Effector memory CD8-positive, alpha-beta T cell (primary cell): ENCODE results near the gene MAPK1.
"Not testable (repeated sequence)": the region's sequence is repeated elsewhere in the genome, so short reads cannot be mapped to it uniquely, and the experiment has no call there.

Experiments
- ATAC-seq: fragments of 150-1000 bp; cut with Tn5 transposase; replicated peaks from 2 replicates; pipeline ENCODE4 v1.10.0; 2021; ENCODE audit warnings: mild to moderate bottlenecking, moderate library complexity
- DNase-seq, 3 experiments: peaks; one replicate each; pipeline ENCODE4 v3.0.0; 2021
- H3K27ac Mint-ChIP-seq, 2 donors: one replicate each; pipeline ENCODE4 v1.8.0; 2022; ENCODE audit warnings: mild to moderate bottlenecking in 2 of 2, mixed read lengths in 2 of 2, moderate library complexity in 2 of 2
- H3K27me3 Mint-ChIP-seq, 2 donors: one replicate each; pipeline ENCODE4 v1.8.0; 2022; ENCODE audit warnings: mixed read lengths in 2 of 2
- H3K36me3 Mint-ChIP-seq: one replicate; pipeline ENCODE4 v1.8.0; 2022; ENCODE audit warnings: mild to moderate bottlenecking, moderate library complexity, mixed read lengths; ENCODE audit not compliant: insufficient read depth
- H3K4me1 Mint-ChIP-seq, 2 donors: one replicate each; pipeline ENCODE4 v1.8.0; 2022; ENCODE audit warnings: low read depth in 2 of 2, mixed read lengths in 2 of 2
- H3K4me3 Mint-ChIP-seq, 2 donors: one replicate each; pipeline ENCODE4 v1.8.0; 2022; ENCODE audit warnings: mild to moderate bottlenecking in 2 of 2, mixed read lengths in 2 of 2, moderate library complexity in 2 of 2
- H3K9me3 Mint-ChIP-seq, 2 donors: one replicate each; pipeline ENCODE4 v1.8.0; 2022; ENCODE audit warnings: mixed read lengths in 2 of 2
- total RNA-seq, 9 experiments: gene quantifications; one replicate each; lab custom pipeline; 2026; lab: John Stamatoyannopoulos, UW

Gene MAPK1
- total RNA-seq, result 153 to 378 (median 307) reads per million in 9 experiments

DNA sequence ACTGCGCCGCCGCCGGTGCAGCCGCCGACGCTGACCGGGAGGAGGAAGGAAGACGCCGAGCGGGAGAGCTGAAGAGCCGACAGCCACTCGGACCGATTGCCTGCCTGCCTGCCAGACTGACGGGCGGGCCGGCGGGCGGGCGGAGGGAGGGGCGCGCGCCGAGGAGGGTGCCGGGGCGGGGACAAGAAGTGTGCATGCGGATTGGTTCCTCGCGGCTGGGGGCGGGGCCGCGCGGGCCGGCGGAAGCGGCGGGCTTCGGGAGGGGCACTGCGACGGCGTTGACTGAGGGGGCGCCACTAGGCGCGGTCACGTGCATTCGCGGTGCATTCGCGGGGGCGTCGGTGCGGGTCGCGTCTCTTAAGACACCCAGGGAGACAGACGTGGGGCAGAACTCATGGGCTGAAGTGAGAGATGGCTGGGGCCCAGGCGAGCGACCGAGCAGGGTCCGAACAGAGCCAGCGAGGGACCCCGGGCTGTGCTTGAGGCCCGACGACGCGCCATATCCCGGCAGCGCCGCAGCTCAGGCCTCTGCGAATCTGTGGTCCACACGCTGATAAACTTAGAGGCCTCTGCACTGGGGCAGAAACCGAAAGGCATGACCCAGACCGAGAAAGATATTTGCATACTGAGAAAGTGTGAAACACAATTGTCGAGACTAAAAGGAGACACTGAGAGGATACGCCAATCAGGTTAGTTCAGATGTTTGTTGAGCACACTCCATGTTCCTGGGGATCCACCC lies at the start of gene MAPK1:
MAPK1 (minus strand) TSS at position 118 of the 739 bp plus-strand sequence. CDS start 205 bp downstream, outside the sequence.
- Mint-ChIP-seq H3K9me3 (no peaks in the 10 kb centered on the region), H3K4me1 (peaks cover 37 to 49% of the 10 kb centered on the region in 2 donors), H3K36me3 (peaks cover 2% of the 10 kb centered on the region), H3K4me3 (peak within 1 kb of the TSS; percentile 94 to 99), H3K27me3 (no peaks in the 10 kb centered on the region), H3K27ac (peak within 1 kb of the TSS; percentile 91 to 98)
- DNase-seq, result peak; percentile 90 to 94 (median 94)
- peak; percentile 88 for ATAC-seq

- Mint-ChIP-seq H3K27me3 (no peaks in the 10 kb centered on the region), H3K9me3 (no peaks in the 10 kb centered on the region), H3K36me3 (no peaks in the 10 kb centered on the region), H3K27ac (no peak overlapping the region), H3K4me1 (no peaks in the 10 kb centered on the region), H3K4me3 (no peak overlapping the region)
- no peak for DNase-seq
- ATAC-seq, result no peak
Observed at GRCh38 chr22:21916309-21916918, 49.0 kb upstream of the MAPK1 start.

GRCh38 chr22:21915624-21916308 lies 48.3 kb upstream of the MAPK1 start:
- H3K36me3 Mint-ChIP-seq, result no peaks in the 10 kb centered on the region
- H3K4me3 Mint-ChIP-seq, result no peak overlapping the region
- H3K4me1 Mint-ChIP-seq, result no peaks in the 10 kb centered on the region
- no peak overlapping the region for H3K27ac Mint-ChIP-seq
- no peaks in the 10 kb centered on the region for H3K9me3 Mint-ChIP-seq
- ATAC-seq (no peak), DNase-seq (no peak)
- H3K27me3 Mint-ChIP-seq, result no peaks in the 10 kb centered on the region

GRCh38 chr22:21914033-21914642 lies 46.7 kb upstream of the MAPK1 start:
- H3K36me3 Mint-ChIP-seq, H3K4me1 Mint-ChIP-seq, H3K27ac Mint-ChIP-seq, H3K9me3 Mint-ChIP-seq, ATAC-seq, H3K4me3 Mint-ChIP-seq, H3K27me3 Mint-ChIP-seq, DNase-seq: not testable (repeated sequence)

DNA sequence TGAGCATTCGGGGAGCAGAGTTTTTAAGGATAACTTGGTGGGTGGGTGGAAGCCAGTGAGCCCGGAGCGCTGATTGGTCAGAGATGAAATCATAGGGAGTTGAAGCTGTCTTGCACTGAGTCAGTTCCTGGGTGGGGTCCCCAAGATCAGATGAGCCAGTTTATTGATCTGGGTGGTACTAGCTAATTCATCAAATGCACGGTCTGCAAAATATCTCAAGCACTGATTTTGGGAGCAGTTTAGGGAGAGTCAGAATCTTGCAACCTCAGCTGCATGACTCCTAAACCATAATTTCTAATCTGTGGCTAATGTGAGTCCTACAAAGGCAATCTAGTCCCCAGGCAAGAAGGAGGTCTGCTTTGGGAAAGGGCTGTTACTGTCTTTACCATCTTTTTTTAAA lies 42.9 kb upstream of the MAPK1 start:
- H3K27me3 Mint-ChIP-seq, H3K9me3 Mint-ChIP-seq, H3K4me3 Mint-ChIP-seq, ATAC-seq, H3K27ac Mint-ChIP-seq, H3K4me1 Mint-ChIP-seq, DNase-seq, H3K36me3 Mint-ChIP-seq: not testable (repeated sequence)

DNA sequence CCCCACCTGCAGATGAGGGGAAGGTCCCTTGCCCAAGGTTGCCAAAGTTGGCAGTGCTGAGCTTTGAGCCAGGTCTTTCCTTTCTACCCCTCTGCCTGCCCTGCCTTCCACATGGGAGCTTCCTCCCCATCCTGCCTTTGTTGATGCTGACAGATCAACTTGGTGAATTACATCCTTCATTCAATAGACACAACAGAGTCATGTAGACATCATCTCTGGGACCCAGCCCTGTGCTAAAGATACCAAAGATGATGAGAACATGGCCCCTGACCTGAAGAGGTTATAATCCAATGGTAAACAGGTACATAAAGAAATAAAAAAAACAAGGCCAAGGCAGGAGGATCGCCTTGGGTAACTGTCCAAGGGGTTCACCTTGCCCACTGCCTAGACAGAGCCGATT lies 42.4 kb upstream of the MAPK1 start:
- H3K36me3 Mint-ChIP-seq, result no peaks in the 10 kb centered on the region
- H3K27me3 Mint-ChIP-seq, result peaks cover 0 to 6% of the 10 kb centered on the region in 2 donors

DNA sequence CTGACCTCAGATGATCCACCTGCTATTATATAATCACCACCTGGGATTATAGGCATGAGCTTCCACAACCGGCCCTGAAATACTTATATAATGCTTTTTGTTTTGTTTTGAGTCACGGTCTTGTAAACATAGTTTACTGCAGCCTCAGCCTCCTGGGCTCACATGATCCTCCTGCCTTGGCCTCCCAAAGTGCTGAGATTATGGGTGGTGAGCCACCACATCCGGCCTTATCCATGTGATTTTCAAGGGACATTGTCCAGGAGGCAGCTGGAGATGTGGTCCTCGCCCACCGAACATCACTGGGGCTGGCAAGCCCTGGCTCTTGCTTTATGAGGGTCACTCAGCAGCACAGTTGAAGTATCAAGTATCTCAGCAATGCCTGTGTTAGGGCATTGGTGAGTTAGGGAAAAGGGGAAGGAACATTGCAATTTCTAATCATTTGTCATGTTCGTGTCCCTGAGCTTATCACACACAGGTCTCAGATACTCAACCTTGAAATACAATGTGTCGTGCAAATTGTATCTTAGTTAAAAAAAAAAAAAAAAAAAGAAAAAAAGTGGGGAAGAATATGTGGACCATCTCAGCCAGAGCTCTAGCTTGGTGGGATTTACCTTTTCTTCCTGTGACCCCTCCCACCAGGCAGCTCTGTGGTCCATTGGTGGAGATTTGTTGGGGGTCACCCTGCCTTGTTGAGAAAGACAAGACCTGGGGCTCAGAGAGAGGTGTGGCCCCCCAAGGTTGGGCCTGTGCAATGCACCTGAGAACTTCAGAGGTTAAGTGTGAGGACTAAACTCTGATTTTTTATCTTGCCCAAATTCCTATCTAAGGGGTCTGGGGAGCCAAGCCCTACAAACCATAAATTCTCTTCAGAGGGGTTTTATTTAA lies 40.4 kb upstream of the MAPK1 start:
- H3K27me3 Mint-ChIP-seq, result peaks cover 0 to 6% of the 10 kb centered on the region in 2 donors
- no peak overlapping the region for H3K27ac Mint-ChIP-seq
- ATAC-seq (no peak), DNase-seq (no peak)
- H3K9me3 Mint-ChIP-seq, result no peaks in the 10 kb centered on the region
- no peak overlapping the region for H3K4me3 Mint-ChIP-seq
- no peaks in the 10 kb centered on the region for H3K36me3 Mint-ChIP-seq
- no peaks in the 10 kb centered on the region for H3K4me1 Mint-ChIP-seq

More for the DNA sequence above, 42.4 kb upstream of the MAPK1 start:
- no peaks in the 10 kb centered on the region for H3K9me3 Mint-ChIP-seq
- no peak overlapping the region for H3K27ac Mint-ChIP-seq
- no peaks in the 10 kb centered on the region for H3K4me1 Mint-ChIP-seq
- ATAC-seq, result no peak
- DNase-seq, result no peak
- H3K4me3 Mint-ChIP-seq, result no peak overlapping the region

DNA sequence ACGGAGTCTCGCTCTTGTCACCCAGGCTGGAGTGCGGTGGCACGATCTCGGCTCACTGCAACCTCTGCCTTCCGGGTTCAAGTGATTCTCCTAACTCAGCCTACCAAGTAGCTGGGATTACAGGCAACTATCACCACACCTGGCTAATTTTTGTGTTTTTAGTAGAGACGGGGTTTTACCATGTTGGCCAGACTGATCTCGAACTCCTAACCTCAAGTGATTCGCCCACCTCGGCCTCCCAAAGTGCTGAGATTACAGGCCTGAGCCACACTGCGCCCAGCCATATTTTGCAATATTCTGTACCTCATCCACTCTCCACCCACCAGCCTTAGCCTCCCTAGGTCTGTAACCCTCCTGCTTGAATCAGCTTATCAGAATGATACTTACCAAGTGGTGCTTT lies 37.8 kb upstream of the MAPK1 start:
- peak overlapping the region in 1 of 2 donors; percentile 79 for H3K27ac Mint-ChIP-seq
- H3K9me3 Mint-ChIP-seq, H3K36me3 Mint-ChIP-seq, DNase-seq, H3K4me1 Mint-ChIP-seq, H3K27me3 Mint-ChIP-seq, H3K4me3 Mint-ChIP-seq, ATAC-seq: not testable (repeated sequence)

- no peak overlapping the region for H3K4me3 Mint-ChIP-seq
- H3K27me3 Mint-ChIP-seq, result no peaks in the 10 kb centered on the region
- no peaks in the 10 kb centered on the region for H3K4me1 Mint-ChIP-seq
- no peaks in the 10 kb centered on the region for H3K36me3 Mint-ChIP-seq
- H3K27ac Mint-ChIP-seq, result no peak overlapping the region
- DNase-seq (no peak), ATAC-seq (no peak)
- no peaks in the 10 kb centered on the region for H3K9me3 Mint-ChIP-seq
Observed at GRCh38 chr22:21904250-21904789, 36.9 kb upstream of the MAPK1 start.

GRCh38 chr22:21903283-21903682 lies 35.8 kb upstream of the MAPK1 start:
- DNase-seq (no peak), ATAC-seq (no peak)
- H3K36me3 Mint-ChIP-seq, result no peaks in the 10 kb centered on the region
- H3K4me3 Mint-ChIP-seq, result no peak overlapping the region
- no peaks in the 10 kb centered on the region for H3K4me1 Mint-ChIP-seq
- H3K27me3 Mint-ChIP-seq, result no peaks in the 10 kb centered on the region
- no peak overlapping the region for H3K27ac Mint-ChIP-seq
- no peaks in the 10 kb centered on the region for H3K9me3 Mint-ChIP-seq

- Mint-ChIP-seq H3K27me3 (no peaks in the 10 kb centered on the region), H3K4me3 (no peak overlapping the region), H3K27ac (no peak overlapping the region), H3K9me3 (no peaks in the 10 kb centered on the region), H3K4me1 (no peaks in the 10 kb centered on the region), H3K36me3 (no peaks in the 10 kb centered on the region)
- ATAC-seq (no peak), DNase-seq (no peak)
Observed at GRCh38 chr22:21902296-21903087, 35.0 kb upstream of the MAPK1 start.

DNA sequence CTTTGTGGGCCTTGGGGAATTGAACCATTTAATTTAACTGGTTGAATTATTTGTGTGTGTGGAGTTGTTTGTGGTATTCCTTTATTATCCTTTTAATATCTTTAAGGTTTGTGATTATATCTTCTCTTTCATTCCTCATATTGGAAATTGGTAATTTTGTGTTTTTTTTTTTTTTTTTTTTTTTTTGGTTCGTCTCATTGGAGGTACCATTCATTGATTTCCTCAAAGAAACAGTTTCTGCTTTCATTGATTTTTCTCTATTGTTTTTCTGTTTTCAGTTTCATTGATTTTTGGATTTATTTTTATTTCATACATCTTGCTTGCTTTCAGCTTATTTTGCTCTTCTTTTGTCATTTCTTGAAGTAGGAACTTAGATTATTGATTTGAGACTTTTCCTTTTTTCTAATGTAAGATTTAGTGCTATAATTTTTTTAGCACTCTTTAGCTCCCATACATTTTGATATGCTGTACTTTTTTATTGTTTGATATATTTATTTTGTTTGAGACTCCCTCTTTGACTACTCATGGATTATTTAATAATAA lies 31.0 kb upstream of the MAPK1 start:
- Mint-ChIP-seq H3K4me1 (no peaks in the 10 kb centered on the region), H3K36me3 (peaks cover 4% of the 10 kb centered on the region), H3K9me3 (no peaks in the 10 kb centered on the region), H3K27ac (peak overlapping the region in 1 of 2 donors; percentile 15), H3K27me3 (no peaks in the 10 kb centered on the region), H3K4me3 (no peak overlapping the region)
- no peak for DNase-seq
- no peak for ATAC-seq
